GM18520 (cell line): ENCODE results near the gene PRTFDC1.
"Not testable (repeated sequence)": the region's sequence is repeated elsewhere in the genome, so short reads cannot be mapped to it uniquely, and the experiment has no call there.

ENCODE experiments used
- ATAC-seq: cut with Tn5 transposase; IDR thresholded peaks from one replicate; pipeline ENCODE4 v1.9.1; 2021; ENCODE audit not compliant: unreplicated experiment

The PRTFDC1 gene

DNA sequence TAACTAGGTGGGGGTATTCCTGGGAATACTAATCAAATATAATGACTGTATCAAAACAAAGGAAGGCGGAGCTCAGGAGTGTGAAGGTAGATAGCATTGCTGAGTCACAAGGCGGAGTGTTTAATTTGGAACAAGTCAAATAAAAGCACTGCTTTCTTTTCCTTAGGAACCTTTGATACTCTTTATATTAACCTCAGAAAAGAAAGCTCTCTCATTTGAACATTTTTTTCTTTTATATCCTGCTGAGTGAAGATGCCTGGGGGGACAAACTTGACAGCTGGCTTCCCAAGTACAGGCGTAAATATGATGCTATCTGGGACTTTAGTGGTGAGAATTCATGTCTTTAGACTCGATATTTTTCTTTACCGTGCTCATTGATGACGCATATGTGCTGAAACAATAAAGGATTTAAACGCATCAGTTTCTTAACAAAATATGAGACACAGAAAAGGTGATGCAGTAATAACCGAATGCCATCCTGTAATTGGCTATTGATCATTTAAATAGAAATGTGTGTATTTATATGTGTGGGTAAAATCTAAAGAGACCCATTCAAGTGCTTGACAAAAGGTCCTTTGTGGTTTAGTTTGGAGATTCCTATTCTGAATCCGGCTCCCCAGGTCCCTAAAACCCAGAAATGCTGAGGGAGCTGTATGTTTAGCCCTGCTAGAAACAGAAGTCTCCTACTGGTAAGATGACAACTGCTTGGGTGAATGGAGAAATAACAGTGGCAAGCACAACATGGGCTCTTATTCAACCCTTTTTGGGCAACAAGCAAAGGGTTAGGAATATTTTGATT lies 102.7 kb downstream of the PRTFDC1 start:
- no peak for ATAC-seq

- ATAC-seq = no peak
Observed at GRCh38 chr10:24849051-24849450, 103.4 kb downstream of the PRTFDC1 start.

DNA sequence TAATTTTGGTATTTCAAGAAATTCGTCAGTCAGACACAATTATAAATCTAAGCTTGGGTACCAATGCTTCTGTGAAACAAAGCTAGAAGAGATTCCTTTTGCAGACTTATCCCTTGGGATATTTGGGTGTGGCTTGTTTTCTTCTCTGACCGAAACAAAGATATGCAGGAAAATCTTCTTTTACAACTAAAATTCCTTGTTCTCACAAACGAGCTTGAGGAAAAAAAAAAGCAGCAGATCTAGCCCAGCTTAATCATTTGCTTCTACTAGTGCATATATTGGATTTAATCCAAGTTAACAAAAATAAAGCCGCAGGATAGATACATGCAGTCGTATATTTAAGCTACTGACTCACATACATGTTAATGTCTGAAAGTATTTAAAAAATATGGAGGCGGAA lies 104.2 kb downstream of the PRTFDC1 start:
- no peak for ATAC-seq

DNA sequence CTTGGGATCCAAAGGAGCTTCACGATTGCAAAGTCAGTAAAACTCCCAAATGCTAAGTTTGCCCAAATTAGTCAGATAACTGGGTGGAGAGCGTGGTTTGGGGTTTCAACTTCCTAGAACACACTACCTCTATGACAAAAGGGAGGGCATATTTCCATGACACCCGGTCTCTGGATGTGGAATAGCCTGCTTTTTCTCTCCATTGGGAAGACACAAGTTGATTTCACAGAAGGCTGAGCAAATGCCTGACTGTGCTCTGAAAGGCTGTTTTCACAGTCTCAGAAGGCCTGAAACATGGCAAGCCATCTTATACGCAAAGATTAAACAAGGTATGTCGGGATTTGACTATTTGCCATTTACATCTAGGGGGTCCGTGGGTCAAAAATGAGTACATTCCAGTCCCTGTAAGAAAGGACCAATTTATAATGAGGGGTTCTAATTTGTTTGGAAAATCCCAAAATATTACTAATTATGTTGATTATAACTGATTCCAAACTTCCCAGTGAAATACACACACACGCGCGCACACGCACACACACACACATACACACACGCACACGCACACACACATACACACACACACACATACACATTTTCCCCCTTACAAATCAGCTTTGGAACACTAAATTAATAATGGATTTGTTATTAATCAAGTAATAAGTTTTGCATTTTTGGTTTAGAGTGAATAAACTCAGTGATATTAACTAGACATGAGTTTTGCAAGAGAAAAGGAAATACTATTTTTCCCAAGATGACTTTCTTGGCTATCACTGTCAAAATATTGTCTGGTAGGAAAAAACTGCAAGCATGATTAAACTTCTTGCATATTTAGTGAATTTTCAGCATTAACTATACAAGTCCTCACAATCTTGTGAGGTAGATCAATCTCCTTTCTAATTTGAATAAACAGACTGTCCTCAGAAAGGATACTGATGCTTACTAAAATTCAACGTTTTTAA lies 105.0 kb downstream of the PRTFDC1 start:
- no peak for ATAC-seq

DNA sequence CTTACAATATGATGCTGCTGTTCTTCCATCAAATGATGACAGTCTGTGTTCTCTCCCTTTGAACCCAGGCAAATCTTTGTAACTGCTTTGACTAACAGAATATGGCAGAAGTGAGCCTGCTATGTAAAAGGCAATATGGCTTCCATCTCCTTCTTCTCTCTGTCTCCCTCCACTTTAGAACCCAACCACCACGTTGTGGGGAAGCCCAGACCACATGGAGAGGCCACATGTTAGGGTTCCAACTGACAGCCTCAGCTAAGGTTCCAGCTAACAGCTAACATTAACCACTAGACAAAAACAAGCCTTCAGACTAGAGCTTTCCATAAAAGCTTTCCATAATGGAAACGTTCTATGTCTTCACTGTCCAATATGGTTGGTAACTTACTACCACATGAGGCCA lies 107.7 kb downstream of the PRTFDC1 start:
- no peak for ATAC-seq

- ATAC-seq = no peak
Observed at GRCh38 chr10:24843256-24843655, 109.2 kb downstream of the PRTFDC1 start.

DNA sequence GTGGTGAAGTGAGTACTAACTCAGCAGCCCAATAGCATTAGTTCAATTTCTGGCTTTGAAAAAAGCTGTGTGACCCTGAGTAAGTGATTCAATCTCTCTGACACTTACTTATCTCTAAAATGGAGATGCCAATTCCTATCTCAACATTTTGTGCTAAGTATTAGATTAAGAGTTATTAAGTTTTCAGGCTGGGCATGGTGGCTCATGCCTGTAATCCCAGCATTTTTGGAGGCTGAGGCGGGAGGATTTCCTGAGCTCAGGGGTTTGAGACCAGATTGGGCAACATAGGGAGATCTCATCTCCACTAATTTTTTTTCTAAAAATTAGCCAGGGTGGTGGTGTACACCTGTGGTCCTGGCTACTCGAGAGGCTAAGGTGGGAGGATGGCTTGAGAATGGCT lies 109.5 kb downstream of the PRTFDC1 start:
- no peak for ATAC-seq

GRCh38 chr10:24841530-24841929 lies 110.9 kb downstream of the PRTFDC1 start:
- ATAC-seq = no peak

- ATAC-seq = no peak
Observed at GRCh38 chr10:24840784-24841183, 111.6 kb downstream of the PRTFDC1 start.

GRCh38 chr10:24837781-24838180 lies 114.6 kb downstream of the PRTFDC1 start:
- ATAC-seq = not testable (repeated sequence)

DNA sequence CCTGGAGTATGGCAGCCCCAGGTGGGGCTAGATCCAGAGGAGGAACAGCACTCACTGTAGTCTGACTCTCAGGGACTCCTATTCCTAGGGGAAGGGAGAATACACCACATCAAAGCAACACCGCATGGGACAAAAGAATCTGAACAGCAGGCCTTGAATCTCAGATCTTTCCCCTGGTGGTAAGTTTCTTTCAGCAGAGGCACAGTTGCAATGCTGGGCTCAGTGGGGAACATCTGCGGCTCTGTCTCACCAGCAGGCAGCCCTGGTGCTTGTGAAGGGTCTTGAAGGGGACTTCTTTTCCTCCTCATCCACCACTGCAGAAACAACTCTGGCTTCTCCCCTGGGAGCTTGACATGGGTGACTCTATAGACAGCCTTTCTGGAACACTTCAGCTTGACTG lies 117.5 kb downstream of the PRTFDC1 start:
- no peak for ATAC-seq

- ATAC-seq = no peak
Observed at GRCh38 chr10:24826009-24826408, 126.4 kb downstream of the PRTFDC1 start.

- no peak for ATAC-seq
Observed at GRCh38 chr10:24825551-24825950, 126.9 kb downstream of the PRTFDC1 start.

- no peak for ATAC-seq
Observed at GRCh38 chr10:24824536-24824935, 127.9 kb downstream of the PRTFDC1 start.

GRCh38 chr10:24824124-24824523 lies 128.3 kb downstream of the PRTFDC1 start:
- no peak for ATAC-seq

DNA sequence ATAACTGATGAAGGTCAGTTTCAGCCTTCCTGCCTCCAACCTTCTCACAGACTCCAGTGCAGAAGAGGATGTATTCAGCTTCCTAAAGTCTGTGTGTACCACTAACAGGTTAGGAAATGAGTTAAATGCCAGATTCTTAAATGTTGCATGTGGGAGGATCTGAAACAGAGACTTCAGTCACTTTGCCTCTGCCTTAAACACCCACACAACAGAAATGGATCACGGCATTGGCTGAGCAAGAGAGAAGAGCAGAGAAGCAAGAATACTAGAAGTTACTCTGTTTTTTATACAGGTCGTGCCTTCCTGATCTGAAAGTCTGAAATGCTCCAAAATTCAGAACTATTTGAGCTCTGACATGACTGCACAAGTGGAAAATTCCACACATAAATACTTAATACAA lies 129.8 kb downstream of the PRTFDC1 start:
- ATAC-seq = no peak

DNA sequence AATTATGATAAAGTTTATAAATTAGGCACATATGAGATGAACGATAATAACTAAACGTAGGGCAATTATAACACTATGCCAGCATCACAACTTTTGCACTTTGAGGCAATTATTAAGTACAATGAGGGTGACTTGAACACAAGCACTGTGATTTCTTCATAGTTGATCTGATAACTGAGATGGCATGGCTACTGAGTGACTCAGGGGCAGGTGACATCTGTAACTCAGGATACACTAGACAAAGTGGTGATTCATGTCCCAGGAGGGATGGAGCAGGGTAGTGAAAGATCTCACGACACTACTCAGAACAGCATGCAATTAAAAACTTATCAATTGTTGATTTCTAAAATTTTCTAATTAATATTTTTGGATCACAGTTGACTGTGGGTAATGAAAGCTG lies 130.4 kb downstream of the PRTFDC1 start:
- ATAC-seq = no peak

DNA sequence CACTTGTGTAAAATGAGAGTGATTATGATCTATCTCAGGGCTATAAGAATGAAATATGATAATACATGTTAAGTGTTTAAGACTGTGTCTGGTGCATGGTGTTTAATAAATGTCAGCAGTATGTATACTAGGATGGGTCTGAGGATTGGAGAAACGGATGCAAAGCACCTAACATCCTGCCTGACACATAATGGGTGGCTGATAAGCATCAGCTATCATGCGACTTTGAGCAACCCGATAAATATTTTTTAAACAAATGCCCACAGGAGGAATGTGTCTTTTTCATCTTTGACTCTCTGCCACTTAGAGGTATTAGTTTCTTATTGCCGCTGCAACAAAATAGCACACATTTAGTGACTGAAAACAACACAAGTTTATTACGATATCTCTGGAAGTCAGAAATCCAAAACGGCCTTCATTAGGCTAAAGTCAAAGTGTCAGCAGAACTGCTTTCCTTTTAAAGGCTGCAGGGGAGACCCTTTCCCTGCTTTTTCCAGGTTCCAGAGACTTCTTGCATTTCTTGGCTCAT lies 135.5 kb downstream of the PRTFDC1 start:
- ATAC-seq = no peak

DNA sequence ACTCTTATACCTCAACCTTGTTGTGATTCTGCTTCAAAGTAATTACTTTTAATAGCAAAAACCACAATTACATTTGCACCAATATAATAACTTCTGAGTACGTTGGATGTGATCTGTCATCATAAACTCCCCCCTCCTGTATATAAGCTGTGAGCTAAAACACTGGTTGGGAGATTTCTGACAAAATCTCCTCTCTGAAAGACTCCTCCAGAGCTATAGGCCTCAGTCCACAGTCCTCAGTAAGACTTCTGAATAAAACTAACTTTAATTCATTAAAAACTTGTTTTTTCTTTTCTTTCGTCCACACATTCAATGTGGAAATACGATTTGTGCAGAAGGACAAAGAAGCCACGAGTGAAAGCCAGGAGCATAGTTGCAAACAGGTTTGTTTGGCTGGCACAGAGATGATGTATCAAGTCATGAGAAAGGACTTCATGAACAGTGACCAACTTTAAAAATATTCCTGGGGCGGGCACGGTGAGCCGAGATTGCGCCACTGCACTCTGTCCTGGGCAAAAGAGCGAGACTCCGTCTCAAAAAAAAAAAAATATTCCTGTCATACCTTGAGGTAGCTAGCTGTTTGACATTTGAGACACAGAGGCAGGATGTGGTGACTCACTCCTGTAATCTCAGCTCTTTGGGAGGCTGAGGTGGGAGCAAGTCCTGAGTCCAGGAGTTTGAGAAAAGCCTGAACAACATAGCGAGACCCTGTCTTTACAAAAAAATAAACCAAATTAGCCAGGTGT lies 137.7 kb downstream of the PRTFDC1 start:
- no peak for ATAC-seq

- ATAC-seq = no peak
Observed at GRCh38 chr10:24813856-24814255, 138.6 kb downstream of the PRTFDC1 start.

DNA sequence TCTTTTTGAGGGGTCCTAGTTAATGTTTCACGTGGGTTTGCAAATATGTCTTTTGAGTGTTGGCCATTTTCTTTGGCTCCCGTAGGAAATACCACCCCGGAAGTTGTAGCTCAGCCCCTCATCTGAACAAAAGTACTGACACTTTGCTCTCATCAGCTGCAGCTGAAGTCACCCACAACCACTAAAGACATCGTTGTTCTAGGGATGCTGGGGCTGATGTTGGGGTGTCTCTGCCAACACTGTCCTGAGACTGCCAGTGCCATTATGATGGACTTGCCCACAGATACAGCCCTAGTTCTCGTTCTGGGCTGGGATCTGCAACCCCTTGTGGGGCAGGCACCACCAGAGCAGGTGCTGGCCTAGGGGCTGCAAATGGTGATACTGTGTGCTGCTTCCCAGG lies 146.1 kb downstream of the PRTFDC1 start:
- ATAC-seq = no peak
